Suprapubic skin (tissue), 4 donors: ENCODE results near the gene MARCHF7. TPM values are rescaled to one million over a fixed set of nuclear protein-coding genes. Genes with fewer than 3 reads are reported as not detected.

Experiments
- DNase-seq, 2 donors: peaks; one replicate each; pipeline ENCODE4 v3.0.0-alpha.2; 2019; ENCODE audit warnings: low spot score in 2 of 2
- H3K27ac ChIP-seq: fragments of 200-600 bp; sonication (generic); one replicate; pipeline ENCODE4 v1.5.1; 2019
- H3K27me3 ChIP-seq: fragments of 200-600 bp; sonication (generic); one replicate; pipeline ENCODE4 v1.5.1; 2019
- H3K36me3 ChIP-seq: fragments of 200-600 bp; sonication (generic); one replicate; pipeline ENCODE4 v1.5.1; 2019
- H3K4me1 ChIP-seq: fragments of 200-600 bp; sonication (generic); one replicate; pipeline ENCODE4 v1.5.1; 2019
- H3K4me3 ChIP-seq: fragments of 200-600 bp; sonication (generic); one replicate; pipeline ENCODE4 v1.5.1; 2019; ENCODE audit warnings: mild to moderate bottlenecking
- H3K9me3 ChIP-seq: fragments of 200-600 bp; sonication (generic); one replicate; pipeline ENCODE4 v1.5.1; 2019
- CTCF ChIP-seq, 2 donors: fragments of 200-600 bp in 1 of 2; fragments of 450-650 bp in 1 of 2; sonication (generic) in 1 of 2; IDR thresholded peaks; one replicate each; pipeline ENCODE4 v1.5.1; 2016 to 2019; ENCODE audit warnings: antibody characterized with exemption in 2 of 2, mild to moderate bottlenecking in 1 of 2, moderate library complexity in 1 of 2
- EP300 ChIP-seq: sonication (generic); formaldehyde crosslinking; IDR thresholded peaks from one replicate; pipeline ENCODE4 v1.6.1; 2017; ENCODE audit warnings: antibody characterized with exemption
- POLR2A ChIP-seq, 2 donors: fragments of 450-650 bp; IDR thresholded peaks; one replicate each; pipeline ENCODE4 v1.6.1; 2017; ENCODE audit warnings: antibody characterized with exemption in 2 of 2, mild to moderate bottlenecking in 2 of 2, moderate library complexity in 2 of 2
- POLR2AphosphoS5 ChIP-seq, 3 donors: sonication (generic); formaldehyde crosslinking; IDR thresholded peaks; one replicate each; pipeline ENCODE4 v1.6.1; 2017; ENCODE audit warnings: antibody characterized with exemption in 3 of 3
- WGBS: methylation state at CpG from one replicate; pipeline ENCODE4 v1.1.5; 2018; 5-methylcytosine and 5-hydroxymethylcytosine counted together
- total RNA-seq, 4 donors: library from RNA; depleted of rRNA; stranded (reverse); fragments of >200 nt; gene quantifications; one replicate each; pipeline ENCODE4 v1.1.0, GENCODE V29; 2016

Gene MARCHF7
- total RNA-seq, 4 donors from 2014 or later: 73.7 to 128 (median 99.6) TPM

- no peak for DNase-seq
- H3K27me3 ChIP-seq: no peaks in the 10 kb centered on the region
- H3K4me1 ChIP-seq: no peaks in the 10 kb centered on the region
- no peaks in the 10 kb centered on the region for H3K9me3 ChIP-seq
- H3K36me3 ChIP-seq: no peaks in the 10 kb centered on the region
- no peak overlapping the region for H3K4me3 ChIP-seq
- TF ChIP-seq POLR2AphosphoS5 (IDR thresholded peaks at IDR 0.05): no peak
- no peak for TF ChIP-seq EP300
- TF ChIP-seq POLR2A (IDR thresholded peaks at IDR 0.05): no peak
- TF ChIP-seq CTCF (IDR thresholded peaks at IDR 0.05): no peak
- H3K27ac ChIP-seq: no peak overlapping the region
Measured at GRCh38 chr2:159684796-159685195, 27.5 kb upstream of the MARCHF7 start.

GRCh38 chr2:159694500-159695040 lies 17.7 kb upstream of the MARCHF7 start:
- Histone ChIP-seq H3K4me1 (no peaks in the 10 kb centered on the region), H3K27me3 (no peaks in the 10 kb centered on the region), H3K36me3 (peaks cover 4% of the 10 kb centered on the region), H3K27ac (no peak overlapping the region), H3K4me3 (no peak overlapping the region), H3K9me3 (peaks cover 7% of the 10 kb centered on the region)
- 85% methylated on average over 1 of the region's 1 CpG for WGBS
- DNase-seq: no peak
- TF ChIP-seq POLR2AphosphoS5 (IDR thresholded peaks at IDR 0.05) (no peak), POLR2A (IDR thresholded peaks at IDR 0.05) (no peak), CTCF (IDR thresholded peaks at IDR 0.05) (no peak), EP300 (no peak)

- TF ChIP-seq POLR2AphosphoS5 (IDR thresholded peaks at IDR 0.05): no peak
- no peak for TF ChIP-seq CTCF (IDR thresholded peaks at IDR 0.05)
- no peak for TF ChIP-seq EP300
- no peak for TF ChIP-seq POLR2A (IDR thresholded peaks at IDR 0.05)
- WGBS: 82% methylated on average over 4 of the region's 4 CpGs
- Histone ChIP-seq H3K27ac (no peak overlapping the region), H3K36me3 (peaks cover 4% of the 10 kb centered on the region), H3K9me3 (peaks cover 7% of the 10 kb centered on the region), H3K4me3 (no peak overlapping the region), H3K4me1 (no peaks in the 10 kb centered on the region), H3K27me3 (no peaks in the 10 kb centered on the region)
- no peak for DNase-seq
Measured at GRCh38 chr2:159695795-159696448, 16.4 kb upstream of the MARCHF7 start.

GRCh38 chr2:159703491-159703890 lies 8.8 kb upstream of the MARCHF7 start:
- peaks cover 4% of the 10 kb centered on the region for H3K36me3 ChIP-seq

More at GRCh38 chr2:159703491-159703890, 8.8 kb upstream of the MARCHF7 start:
- H3K27ac ChIP-seq: no peak overlapping the region
- H3K4me1 ChIP-seq: no peaks in the 10 kb centered on the region
- no peak for TF ChIP-seq POLR2A (IDR thresholded peaks at IDR 0.05)
- TF ChIP-seq CTCF (IDR thresholded peaks at IDR 0.05): no peak
- TF ChIP-seq EP300: no peak
- TF ChIP-seq POLR2AphosphoS5 (IDR thresholded peaks at IDR 0.05): no peak
- no peaks in the 10 kb centered on the region for H3K9me3 ChIP-seq
- H3K4me3 ChIP-seq: no peak overlapping the region
- H3K27me3 ChIP-seq: no peaks in the 10 kb centered on the region
- DNase-seq: no peak
- WGBS: 95% methylated on average over 5 of the region's 5 CpGs
